T1000 (cell line): ENCODE data around the gene HAUS8.
"Not testable (repeated sequence)": the region's sequence is repeated elsewhere in the genome, so short reads cannot be mapped to it uniquely, and the experiment has no call there.

Experiments
- DNase-seq: peaks from one replicate; lab custom pipeline; 2025; ENCODE audit warnings: mixed read lengths; lab: John Stamatoyannopoulos, UW

The HAUS8 gene

DNA sequence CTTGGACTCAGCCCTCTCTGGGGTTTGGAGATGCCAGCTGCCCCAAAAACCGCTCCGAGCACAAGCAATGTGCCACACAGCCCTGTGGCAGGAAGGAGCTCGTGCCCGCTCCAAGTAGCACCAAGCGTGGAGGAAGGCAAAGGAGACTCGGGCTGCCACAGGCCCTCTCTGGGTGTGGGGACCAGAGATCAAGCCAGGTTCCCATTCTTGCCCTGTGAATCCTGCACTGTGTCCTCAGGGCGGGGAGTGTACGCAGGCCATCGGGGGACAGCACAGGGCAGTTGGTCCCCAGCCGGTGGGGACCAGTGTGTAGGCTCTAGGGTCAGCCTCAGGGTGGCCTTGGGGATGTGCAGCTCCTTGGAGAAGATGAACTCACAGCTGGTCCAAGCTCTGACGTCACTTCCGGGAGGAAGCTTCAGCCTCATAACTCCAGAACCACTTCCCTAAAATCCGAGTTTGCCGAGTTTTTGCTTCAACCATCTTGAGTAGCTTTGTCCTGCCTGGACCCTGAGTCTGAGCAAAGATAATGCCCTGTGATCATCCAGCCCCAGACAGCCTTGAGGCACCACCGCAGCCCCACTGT, 39.3 kb downstream of the HAUS8 start:
- DNase-seq: no peak

DNA sequence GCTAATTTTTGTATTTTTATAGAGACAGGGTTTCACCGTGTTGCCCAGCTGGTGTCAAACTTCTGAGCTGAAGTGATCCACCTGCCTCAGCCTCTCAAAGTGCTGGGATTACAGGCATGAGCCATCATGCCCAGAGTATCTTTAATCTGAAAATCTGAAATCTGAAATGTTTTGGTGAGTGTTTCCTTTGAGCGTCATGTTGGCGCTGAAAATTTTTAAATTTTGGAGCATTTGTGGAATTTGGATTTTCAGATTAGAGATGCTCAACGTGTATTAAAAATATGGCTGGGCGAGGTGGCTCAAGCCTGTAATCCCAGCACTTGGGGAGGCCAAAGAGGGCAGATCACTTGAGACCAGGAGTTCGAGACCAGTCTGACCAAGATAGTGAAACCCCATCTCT, 43.5 kb downstream of the HAUS8 start:
- no peak for DNase-seq

DNA sequence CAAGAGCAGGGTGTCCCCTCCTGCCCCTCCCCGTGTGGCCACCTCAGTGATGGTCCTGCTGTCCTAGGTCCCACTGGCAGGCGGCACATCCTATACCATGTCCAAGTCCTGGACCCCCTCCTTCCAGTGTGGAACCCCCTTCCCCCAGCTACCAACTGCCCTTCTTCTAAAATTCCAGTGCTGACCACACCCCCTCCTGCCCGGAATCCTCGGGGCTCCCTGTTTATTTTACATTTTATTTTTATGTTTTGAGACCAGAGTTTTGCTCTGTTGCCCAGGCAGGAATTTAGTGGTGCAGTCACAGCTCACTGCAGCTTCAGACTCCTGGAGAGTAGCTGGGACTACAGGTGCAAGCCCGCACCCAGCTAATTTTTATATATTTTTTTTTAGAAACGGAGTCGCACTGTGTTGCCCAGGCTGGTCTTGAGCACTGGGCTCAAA, 47.7 kb downstream of the HAUS8 start:
- DNase-seq: no peak

DNA sequence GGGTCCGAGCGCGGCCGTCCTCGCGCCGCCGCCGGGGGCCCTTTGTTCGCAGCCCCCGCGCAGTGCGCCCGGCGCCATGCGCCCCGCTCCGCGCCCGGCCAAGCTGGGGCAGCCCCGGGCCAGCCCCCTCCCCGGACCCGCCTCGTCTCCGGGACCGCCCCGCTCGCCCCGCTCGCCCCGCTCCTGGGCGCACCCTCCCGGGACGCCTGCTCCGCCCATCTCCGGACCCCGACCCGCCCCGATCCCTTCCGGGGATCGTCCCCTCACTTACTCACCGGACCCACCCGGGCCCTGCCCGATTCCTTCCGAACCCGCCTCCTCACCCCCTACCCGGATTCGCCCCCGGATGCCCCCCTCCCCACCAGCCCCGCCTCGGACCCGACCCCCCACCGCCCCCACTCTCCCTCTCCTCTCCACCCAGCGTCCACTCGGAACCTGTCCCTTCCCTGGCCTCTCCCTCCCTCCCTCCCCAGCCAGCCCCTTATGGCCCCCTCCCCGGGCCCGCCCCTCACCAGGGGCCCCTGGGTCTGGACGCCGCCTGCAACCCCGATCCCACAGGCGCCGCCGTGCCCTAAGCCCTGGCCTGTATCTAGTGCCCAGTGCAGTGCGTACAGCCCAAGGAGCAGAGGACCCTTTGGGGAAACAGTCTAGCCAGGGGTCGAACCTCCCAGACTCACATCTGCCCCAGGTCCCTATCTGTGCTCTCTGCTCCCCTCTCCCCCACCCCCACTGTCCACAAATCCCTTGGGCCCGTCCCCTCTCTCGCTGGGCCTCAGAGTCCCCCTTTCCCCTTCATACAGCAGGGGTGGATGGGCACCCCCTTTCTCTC, 48.3 kb downstream of the HAUS8 start, which contains the start of gene CPAMD8:
Gene CPAMD8, minus strand, starts transcription at position 105 of the 829 bp plus-strand sequence. CDS start 168 bp downstream, outside the sequence.
- DNase-seq: no peak

DNA sequence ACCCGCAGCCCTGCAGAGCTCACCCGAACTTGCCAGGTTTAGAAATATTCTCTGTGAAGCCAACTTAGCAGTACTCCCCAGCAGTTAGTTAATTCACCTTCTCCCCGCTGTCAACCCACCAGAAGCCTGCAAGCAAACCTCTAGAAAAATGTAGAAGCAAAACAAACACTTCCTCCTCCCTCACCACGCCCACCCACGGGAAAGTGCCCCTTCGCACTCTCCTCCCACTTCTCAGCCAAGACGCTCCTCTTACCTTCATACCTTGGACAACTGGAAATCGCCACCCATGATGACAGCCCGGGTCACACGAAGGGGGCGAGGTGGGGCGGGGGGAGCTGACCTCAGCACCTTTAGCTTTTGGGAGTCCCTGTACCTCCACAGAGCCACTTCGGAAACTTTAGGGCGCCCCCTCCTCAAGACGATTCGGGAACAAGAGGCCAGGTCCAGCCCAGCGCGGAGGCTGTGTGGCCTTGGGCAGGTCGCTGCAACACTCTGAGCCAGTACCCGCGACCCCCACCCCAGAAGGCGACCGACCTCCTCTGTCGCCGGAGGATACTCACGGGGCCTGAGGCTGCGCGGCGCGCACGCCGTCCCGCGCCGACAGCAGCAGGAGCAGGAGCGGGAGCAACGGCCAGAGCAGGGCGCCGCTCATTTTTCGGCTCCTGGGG, 49.1 kb downstream of the HAUS8 start:
- DNase-seq: no peak

DNA sequence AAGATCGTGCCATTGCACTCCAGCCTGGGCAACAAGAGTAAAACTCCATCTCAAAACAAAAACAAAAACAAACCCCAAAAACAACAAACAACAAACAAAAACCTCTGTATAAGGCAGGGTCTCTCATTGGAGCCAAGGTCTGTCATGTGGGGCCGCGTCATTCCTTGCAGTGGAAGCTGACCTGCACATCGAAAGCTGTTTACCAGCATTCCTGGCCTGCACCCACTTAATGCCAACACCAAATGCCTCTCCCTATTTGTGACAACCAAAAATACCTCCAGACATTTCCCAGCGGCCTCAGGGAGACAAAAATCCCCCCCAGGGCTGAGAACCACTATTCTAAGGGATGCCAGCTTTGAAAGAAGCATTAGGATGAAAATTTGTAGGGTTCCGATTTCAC, 49.9 kb downstream of the HAUS8 start:
- no peak for DNase-seq

DNA sequence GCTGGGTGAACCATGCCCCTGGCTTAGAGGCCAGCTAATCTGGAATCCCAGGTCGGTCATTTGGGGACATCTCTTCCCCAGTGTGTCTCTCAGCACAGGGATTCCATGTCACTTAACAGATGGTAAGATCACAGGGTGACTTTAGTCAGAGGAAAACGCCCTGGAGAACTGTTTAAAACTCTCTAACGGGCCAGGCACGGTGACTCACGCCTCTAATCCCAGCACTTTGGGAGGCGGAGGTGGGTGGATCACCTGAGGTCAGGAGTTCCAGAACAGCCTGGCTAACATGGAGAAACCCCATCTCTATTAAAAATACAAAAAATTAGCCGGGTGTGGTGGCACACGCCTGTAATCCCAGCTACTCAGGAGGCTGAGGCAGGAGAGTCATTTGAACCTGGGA, 50.3 kb downstream of the HAUS8 start:
- DNase-seq: not testable (repeated sequence)

DNA sequence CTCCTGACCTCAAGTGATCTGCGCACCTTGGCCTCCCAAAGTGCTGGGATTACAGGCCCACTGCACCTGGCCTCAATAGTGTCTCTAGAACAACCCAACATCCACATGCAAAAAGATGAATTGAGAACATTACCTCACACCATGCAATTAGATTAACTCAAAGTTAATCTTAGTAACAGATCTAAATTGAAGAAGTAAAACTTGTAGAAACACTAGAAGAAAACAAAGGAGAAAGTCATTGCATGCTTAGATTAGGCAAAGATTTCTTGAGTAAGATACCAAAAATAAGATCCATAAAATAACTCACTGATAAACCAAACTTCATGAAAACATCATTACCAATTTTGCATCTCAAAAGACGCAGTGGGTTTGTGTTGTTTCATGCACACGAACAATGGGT, 51.4 kb downstream of the HAUS8 start:
- no peak for DNase-seq

DNA sequence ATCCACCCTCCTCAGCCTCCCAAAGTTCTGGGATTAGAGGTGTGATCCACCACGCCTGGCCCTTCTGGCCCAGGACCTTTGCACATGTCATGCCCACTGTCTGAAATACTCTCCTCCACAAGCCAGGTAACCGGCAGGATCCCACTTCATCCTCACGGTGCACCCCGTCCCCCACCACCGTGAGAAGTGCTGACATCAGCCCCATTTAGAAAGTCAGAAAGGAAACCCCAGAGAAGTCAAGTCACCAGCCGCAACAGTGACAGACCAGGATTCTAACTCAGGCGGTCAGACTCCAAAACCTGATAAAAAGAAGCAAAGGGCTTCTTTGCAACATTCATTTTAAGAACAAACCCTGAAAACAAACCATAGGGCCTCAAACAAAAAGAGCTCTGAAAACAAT, 52.5 kb downstream of the HAUS8 start:
- DNase-seq: no peak

DNA sequence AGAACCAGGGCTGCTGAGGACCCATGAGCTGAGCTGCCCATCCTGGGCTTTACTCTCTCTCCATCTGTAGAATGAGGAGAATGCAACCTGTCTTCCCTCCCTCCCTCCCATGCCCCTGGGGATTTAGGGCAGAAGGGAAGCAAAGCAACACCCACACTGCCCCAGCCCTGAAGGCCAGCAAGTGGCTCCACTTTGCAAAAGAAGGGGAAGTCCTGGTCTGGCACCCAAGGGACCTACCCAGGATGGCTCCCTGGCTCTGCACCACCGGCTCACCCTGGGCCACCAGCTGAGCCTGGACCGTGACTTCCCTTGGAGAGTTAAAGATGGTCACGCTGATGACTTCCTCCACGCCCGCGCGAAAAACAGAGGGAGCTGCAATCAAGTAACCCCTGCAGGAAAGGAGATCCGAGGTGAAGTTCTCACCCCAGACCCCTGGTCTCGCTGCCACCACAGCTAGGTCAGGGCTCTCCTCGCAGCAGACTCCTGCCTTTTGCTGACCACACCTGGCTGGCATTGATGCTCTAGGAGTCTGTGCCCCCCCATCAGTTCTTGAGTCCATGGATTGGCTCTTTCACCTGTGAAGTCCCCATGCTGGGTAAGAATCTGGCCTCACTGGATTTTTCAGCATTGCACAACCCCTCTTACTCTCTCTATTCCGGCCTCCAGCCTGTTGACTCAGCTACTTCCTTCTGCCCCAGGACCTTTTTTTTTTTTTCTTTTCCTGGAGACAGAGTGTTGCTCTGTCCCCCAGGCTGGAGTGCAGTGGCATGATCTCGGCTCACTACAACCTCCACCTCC, 53.3 kb downstream of the HAUS8 start:
- no peak for DNase-seq

DNA sequence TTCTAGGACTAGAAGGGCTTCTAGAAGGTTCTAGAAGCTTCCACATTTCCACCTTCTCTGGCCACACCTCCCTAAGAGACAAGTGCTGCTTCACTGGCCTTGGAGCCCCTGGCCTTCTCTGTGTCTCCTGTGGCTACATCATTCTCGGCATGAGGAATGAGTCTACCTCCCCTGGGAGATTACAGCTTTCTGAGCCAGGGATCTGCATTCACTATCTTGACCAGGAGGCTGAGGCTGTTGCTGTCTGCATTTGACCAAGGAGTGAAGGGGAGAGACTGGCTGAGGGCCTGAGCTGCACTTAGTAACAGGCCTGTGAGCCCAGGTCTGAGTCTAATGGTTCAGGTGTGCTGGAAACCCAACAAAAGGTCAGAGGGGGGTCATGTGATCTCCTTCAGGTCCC, 53.9 kb downstream of the HAUS8 start:
- no peak for DNase-seq

DNA sequence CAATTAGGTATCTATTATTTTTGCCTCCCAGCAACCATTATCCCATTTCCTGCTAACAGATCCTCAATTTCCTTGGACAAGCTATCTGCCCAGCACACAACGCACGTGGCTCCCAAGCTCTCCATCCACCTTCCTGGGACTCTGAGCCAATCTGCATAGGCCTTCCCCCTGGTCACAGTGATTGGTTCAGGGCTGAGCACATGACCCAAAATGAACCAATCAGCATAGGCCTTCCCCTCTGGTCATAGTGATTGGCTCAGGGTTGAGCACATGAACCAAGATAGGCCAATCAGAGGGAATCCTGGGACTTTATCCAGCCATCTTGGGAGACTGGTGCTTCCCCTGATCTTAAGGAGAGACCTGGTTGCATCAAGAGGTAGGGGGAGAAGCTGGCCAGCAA, 54.4 kb downstream of the HAUS8 start:
- DNase-seq: no peak

DNA sequence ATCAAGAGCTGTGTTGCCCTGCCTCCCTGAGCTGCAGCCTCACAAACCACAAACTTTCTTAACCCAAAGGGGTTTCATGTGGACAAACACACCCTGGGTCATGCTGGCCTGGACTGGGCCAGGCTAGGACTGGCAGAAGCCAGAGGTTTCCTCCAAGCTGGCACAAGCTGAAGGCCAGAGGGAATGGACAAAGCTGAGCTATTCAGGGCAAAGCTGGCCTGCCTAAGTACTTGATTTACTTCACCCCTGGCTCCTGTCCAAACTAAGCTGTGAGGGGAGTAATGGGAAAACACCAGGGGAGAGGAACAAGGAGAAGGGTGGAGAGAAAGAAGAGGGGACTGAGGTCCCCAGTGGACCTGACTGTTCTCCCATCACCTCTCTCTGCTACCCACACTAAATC, 54.9 kb downstream of the HAUS8 start:
- DNase-seq: no peak

DNA sequence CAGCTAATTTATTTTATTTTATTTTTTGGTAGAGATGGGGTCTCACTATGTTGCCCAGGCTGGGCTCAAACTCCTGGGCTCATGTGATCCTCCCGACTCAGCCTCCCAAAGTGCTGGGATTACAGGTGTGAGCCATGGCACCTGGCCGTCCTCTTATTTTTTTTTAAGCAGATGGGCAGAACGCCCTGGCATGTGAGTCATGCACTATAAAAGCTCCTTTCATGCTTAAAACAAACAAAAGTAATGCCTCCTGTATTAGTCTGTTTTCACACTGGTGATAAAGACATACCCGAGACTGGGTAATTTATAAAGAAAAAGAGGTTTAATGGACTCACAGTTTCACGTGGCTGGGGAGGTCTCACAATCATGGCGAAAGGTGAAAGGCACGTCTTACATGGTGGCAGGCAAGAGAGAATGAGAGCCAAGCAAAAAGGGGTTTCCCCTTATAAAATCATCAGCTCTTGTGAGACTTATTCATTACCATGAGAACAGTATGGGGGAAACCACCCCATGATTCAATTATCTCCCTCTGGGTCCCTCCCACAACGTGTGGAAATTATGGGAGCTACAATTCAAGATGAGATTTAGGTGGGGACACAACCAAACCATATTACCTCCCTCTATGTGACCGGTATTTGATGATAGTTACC, 60.9 kb downstream of the HAUS8 start:
- DNase-seq: not testable (repeated sequence)

DNA sequence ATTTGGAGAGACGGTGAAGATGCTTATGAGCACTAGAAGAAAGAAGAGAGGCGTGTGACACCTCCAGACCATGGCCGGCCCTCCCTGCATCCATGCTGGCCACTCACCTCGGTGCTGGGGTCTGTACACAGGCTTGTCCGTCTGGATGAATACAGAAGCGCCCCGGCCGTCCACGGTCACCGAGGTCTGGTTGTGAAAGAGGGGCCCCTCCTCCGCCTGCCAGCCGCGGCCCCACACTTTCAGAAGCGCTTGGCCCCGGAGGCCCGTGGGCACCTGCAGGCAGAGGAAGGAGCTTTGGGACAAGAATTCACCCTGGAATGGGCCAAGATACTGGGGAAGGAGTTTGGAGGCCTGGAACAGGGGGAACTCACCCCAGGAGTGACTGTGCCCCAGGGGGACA, 63.8 kb downstream of the HAUS8 start:
- DNase-seq: no peak

DNA sequence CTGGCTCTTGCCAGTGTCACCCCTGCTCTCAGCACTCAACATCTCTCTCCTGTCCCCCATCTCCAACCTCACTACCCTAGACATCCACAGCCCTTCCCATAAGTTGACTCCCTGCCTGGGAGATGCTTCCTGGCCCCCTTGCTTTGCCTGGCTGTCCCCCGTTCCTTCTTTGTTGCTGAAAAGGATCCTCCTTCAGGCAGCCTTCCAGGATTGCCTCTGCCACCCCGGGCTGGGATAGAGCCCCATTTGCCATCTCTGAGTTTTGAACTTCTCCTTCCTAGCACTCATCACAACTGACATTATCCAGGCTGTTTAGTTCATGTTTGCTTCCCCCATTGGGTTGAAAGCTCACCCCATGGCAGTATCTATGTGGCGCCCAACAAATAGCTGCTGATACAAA, 68.7 kb downstream of the HAUS8 start:
- no peak for DNase-seq

DNA sequence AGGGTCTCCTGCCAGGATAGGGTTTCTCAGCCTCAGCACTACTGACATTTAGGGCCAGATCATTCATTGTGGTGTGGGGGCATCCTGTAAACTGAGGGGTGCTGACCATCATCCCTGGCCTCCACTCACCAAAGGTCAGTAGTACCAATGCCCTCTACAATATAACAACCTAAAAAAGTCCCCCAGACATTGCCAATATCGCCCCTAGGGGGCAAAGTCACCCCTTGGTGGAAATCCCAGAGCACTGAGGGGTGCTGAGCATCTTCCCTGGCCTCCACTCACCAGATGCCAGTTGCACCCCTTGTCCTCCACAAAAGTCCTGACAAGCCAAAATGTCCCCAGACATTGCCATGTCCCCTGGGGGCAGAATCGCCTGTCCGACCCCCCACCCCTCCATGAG, 70.3 kb downstream of the HAUS8 start:
- DNase-seq: no peak

DNA sequence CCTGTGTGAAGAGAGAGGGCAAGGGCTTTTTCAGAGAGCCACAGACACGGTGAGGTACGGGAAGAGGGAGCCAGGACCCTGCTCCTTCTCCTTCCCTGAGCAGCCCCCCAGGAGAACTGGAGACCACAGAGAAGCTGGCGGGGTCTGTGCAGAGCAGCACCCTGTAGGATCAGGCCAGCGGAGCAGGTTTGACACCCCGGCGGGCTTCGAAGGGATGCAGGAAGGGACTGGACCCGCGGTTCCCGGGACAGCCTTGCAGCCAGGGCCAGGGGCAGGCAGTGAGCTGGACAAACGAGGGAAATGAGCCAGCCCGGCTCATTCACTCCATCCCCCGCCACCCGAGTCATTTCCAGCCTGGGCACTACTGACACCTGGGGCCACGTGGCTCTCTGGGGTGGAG, 70.9 kb downstream of the HAUS8 start:
- no peak for DNase-seq

DNA sequence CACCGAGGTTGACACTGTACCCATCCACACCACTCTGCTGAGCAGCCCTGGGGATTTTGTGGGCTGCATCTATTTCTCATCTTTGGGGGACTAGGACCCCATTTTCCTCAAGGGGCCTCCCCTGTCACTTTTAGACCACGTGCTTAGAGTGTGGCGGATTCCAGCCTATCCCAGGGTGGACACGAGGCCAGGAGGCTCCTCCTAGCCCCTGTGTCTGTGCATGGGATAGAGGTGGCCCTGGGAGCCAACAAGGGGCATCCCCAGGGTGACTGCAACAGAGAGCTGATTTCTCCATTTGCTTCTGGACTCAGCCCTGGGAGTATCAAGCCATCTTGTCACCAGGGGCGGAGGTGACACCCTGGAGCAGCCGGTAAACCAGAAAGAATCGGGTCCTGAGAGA, 72.8 kb downstream of the HAUS8 start:
- DNase-seq: no peak

DNA sequence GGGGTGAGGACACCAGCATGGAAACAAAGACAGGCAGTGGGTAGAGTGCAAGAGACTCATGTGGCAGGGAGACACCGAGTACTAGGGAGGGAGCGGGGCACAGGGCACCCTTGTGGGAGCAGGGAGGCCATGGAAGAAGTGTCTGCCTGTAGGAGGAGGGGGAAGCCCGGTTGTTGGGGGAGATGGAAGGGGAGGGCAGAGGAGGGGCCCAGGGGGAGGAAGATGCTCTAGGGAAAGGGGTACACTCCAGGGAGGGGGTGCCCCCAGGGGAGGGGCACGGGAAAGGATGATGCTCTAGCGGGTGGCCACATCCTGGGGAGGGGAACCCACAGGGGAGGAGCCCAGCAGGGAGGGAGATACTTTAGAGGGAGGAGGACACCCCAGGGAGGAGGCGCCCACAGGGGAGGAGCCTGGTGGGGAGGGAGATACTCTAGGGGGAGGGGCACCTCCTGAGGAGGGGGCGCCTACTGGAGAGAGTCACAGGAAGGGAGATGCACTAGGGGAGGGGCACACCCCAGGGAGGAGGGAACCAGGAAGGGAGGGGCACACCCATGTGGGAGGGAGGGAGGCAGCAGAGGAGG, 73.6 kb downstream of the HAUS8 start:
- DNase-seq: no peak
